Measurements from ENCODE around the gene HS6ST1. TPM values are rescaled to one million over a fixed set of nuclear protein-coding genes. Genes with fewer than 3 reads are reported as not detected.

The HS6ST1 gene
- total RNA-seq, 1 donor from 2014 or later: 31.1 TPM

DNA sequence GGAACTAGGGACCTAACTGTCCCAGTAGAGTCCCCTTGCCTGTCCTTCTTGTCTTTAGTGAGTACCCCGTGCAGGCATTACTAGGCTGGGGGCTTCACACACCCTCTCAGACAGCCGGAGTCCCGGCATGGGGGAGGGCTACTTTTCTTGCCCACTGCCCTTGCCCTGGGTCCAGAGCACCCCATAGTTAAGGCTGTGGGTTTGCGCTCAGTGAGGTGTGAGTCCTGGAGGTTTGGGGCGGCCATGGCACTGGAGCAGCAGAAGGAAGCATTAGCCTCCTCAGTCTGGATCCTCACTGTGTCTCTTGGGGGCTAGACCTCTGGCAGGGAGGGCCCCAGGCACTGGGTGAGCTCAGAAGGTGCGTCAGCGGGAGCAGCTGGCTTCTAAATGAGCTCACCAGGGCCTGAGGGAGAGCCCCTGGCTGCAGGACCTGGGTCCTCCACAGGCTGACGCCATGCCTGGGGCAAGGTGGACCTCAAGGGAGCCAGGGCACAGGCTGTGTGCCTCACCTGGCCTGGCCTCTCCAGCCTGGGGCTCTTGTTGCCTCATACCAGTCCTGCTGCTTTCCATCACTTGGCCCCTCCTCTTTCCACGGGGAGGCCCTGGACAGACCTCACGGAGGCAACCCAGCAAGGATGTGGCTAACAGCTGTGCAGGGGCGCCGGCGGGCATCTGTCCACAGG lies 27.4 kb downstream of the HS6ST1 start:
- peaks cover 96% of the 10 kb centered on the region for H3K79me2 ChIP-seq (ENCODE audit: low read depth)

DNA sequence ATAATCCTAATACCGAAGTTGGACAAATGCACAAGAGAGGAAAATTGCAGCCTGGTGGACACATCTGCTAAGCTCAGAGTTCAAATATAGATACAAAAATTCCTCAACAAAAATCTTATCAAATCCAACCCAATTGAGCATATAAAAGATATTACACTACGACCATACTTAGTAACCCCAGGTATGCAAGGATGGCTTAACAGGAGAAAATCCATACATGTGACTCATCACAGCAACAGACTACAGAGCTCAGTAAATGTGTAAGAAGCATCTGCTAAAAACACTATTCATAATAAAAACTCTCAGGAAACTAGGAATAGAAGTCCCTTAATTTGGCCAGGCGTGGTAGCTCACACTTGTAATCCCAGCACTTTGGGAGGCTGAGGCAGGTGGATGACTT lies 28.3 kb downstream of the HS6ST1 start:
- Histone ChIP-seq H3K36me3 (no peaks in the 10 kb centered on the region), H3K4me1 (peaks cover 15% of the 10 kb centered on the region), H3K27me3 (no peaks in the 10 kb centered on the region), H3K27ac (no peak overlapping the region), H3K4me3 (no peak overlapping the region), H3F3A (ENCODE audit: low read depth) (no peaks in the 10 kb centered on the region), H3K9ac (no peak overlapping the region), H3K79me2 (ENCODE audit: low read depth) (peaks cover 96% of the 10 kb centered on the region), H4K20me1 (ENCODE audit: low read depth) (peaks cover 100% of the 10 kb centered on the region), H3K9me3 (ENCODE audit: low read depth) (no peaks in the 10 kb centered on the region), H2AFZ (replicated peaks) (no peak overlapping the region), H3K4me2 (no peak overlapping the region)
- no peak for DNase-seq (ENCODE audit: low spot score)
- Mint-ChIP-seq H3K27me3 (ENCODE audit: insufficient read depth, low read depth) (peaks cover 2% of the 10 kb centered on the region), H3K27ac (no peak overlapping the region), H3K36me3 (peaks cover 10% of the 10 kb centered on the region), H3K4me3 (no peak overlapping the region), H3K9me3 (peaks cover 2% of the 10 kb centered on the region), H3K4me1 (peaks cover 25% of the 10 kb centered on the region)
- TF ChIP-seq EZH2phosphoT487 (IDR thresholded peaks at IDR 0.05) (no peak), EZH2 (IDR thresholded peaks at IDR 0.05) (no peak)
- TF ChIP-seq, protein P1, sequence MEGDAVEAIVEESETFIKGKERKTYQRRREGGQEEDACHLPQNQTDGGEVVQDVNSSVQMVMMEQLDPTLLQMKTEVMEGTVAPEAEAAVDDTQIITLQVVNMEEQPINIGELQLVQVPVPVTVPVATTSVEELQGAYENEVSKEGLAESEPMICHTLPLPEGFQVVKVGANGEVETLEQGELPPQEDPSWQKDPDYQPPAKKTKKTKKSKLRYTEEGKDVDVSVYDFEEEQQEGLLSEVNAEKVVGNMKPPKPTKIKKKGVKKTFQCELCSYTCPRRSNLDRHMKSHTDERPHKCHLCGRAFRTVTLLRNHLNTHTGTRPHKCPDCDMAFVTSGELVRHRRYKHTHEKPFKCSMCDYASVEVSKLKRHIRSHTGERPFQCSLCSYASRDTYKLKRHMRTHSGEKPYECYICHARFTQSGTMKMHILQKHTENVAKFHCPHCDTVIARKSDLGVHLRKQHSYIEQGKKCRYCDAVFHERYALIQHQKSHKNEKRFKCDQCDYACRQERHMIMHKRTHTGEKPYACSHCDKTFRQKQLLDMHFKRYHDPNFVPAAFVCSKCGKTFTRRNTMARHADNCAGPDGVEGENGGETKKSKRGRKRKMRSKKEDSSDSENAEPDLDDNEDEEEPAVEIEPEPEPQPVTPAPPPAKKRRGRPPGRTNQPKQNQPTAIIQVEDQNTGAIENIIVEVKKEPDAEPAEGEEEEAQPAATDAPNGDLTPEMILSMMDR (IDR thresholded peaks at IDR 0.05): no peak

More for the DNA sequence above, 27.4 kb downstream of the HS6ST1 start:
- H3K27ac Mint-ChIP-seq: no peak overlapping the region
- Histone ChIP-seq H2AFZ (replicated peaks) (no peak overlapping the region), H3K4me2 (no peak overlapping the region), H3K4me1 (peaks cover 15% of the 10 kb centered on the region), H3K27ac (no peak overlapping the region), H3K9ac (no peak overlapping the region), H3K9me3 (ENCODE audit: low read depth) (no peaks in the 10 kb centered on the region), H3K4me3 (no peak overlapping the region), H4K20me1 (ENCODE audit: low read depth) (peaks cover 100% of the 10 kb centered on the region), H3F3A (ENCODE audit: low read depth) (no peaks in the 10 kb centered on the region), H3K36me3 (no peaks in the 10 kb centered on the region), H3K27me3 (no peaks in the 10 kb centered on the region)
- TF ChIP-seq EZH2phosphoT487 (IDR thresholded peaks at IDR 0.05) (no peak), EZH2 (IDR thresholded peaks at IDR 0.05) (no peak)
- TF ChIP-seq, protein P1 (IDR thresholded peaks at IDR 0.05): no peak
- H3K4me1 Mint-ChIP-seq: peaks cover 20% of the 10 kb centered on the region
- peaks cover 13% of the 10 kb centered on the region for H3K36me3 Mint-ChIP-seq
- H3K27me3 Mint-ChIP-seq (ENCODE audit: insufficient read depth, low read depth): peaks cover 2% of the 10 kb centered on the region
- H3K9me3 Mint-ChIP-seq: peaks cover 2% of the 10 kb centered on the region
- H3K4me3 Mint-ChIP-seq: no peak overlapping the region
- DNase-seq (ENCODE audit: low spot score): no peak

DNA sequence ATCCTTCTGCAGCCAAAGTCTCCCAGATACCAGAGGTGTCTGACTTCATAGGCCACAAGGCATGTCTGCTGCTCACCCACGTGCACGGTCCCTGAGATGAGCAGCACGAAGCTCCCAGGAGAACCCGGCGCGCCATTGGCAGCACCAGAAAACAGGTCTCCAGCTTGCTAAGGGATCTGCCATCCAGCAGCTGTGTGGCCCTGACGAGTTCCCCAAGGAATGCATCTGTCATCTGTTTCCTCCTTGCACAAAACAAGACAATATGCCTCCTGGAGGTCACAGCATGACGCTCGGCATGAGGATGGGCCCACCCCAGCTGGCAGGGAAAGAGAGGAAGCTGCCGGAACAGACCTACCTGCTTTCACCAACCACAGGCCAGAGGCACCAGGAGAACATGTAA lies 29.2 kb downstream of the HS6ST1 start:
- peaks cover 100% of the 10 kb centered on the region for H4K20me1 ChIP-seq (ENCODE audit: low read depth)
- peak overlapping the region; percentile 12 for H3K4me2 ChIP-seq
- H3K36me3 ChIP-seq: no peaks in the 10 kb centered on the region

More for the DNA sequence above, 29.2 kb downstream of the HS6ST1 start:
- H3K9ac ChIP-seq: no peak overlapping the region
- peaks cover 10% of the 10 kb centered on the region for H3K36me3 Mint-ChIP-seq
- peak; percentile 50 for DNase-seq (ENCODE audit: low spot score)
- TF ChIP-seq EZH2phosphoT487 (IDR thresholded peaks at IDR 0.05): no peak
- TF ChIP-seq, protein P1 (IDR thresholded peaks at IDR 0.05): no peak
- TF ChIP-seq EZH2 (IDR thresholded peaks at IDR 0.05): no peak
- H3K4me3 Mint-ChIP-seq: no peak overlapping the region
- peaks cover 18% of the 10 kb centered on the region for H3K4me1 Mint-ChIP-seq
- no peak overlapping the region for H3K27ac Mint-ChIP-seq
- H2AFZ ChIP-seq (replicated peaks): no peak overlapping the region
- H3F3A ChIP-seq (ENCODE audit: low read depth): no peaks in the 10 kb centered on the region
- H3K27me3 ChIP-seq: no peaks in the 10 kb centered on the region
- no peak overlapping the region for H3K27ac ChIP-seq
- H3K4me3 ChIP-seq: no peak overlapping the region
- no peaks in the 10 kb centered on the region for H3K9me3 ChIP-seq (ENCODE audit: low read depth)
- H3K4me1 ChIP-seq: peaks cover 15% of the 10 kb centered on the region
- H3K79me2 ChIP-seq (ENCODE audit: low read depth): peaks cover 98% of the 10 kb centered on the region
- H3K9me3 Mint-ChIP-seq: peaks cover 2% of the 10 kb centered on the region
- peaks cover 2% of the 10 kb centered on the region for H3K27me3 Mint-ChIP-seq (ENCODE audit: insufficient read depth, low read depth)

Measured in neural progenitor cell (in vitro differentiated cells).